SHP77 treated with DMSO at 0.1 percent for 48 hours (cell line): ENCODE results near the gene IL21R.
A peak's percentile ranks its signal among the peaks of the same experiment; 100 is the strongest.
"Not testable (repeated sequence)": the region's sequence is repeated elsewhere in the genome, so short reads cannot be mapped to it uniquely, and the experiment has no call there.

Experiments
- DNase-seq: peaks from one replicate; lab custom pipeline; 2025; lab: John Stamatoyannopoulos, UW

Gene IL21R

DNA sequence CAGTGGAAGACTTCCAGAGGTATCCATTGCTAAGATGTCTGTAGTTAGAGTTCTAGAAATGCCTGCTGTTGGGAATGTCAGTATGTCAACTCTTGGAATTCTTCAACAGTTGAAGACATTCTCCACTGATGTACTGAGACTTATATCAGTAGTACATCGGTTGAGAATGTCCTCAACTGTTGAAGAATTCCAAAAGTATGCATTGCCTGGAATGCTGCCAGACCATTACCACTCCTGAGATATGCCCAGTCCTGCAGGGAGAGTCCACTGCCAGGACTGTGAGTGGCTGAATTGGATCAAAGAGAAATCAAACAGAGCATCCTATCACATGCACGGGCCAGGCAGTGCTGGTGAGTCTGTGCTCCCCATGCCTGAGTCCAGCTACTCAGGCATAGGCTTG is 42.0 kb downstream of the IL21R start:
- DNase-seq: no peak

- DNase-seq: no peak
Measured at GRCh38 chr16:27444470-27444869, 42.5 kb downstream of the IL21R start.

DNA sequence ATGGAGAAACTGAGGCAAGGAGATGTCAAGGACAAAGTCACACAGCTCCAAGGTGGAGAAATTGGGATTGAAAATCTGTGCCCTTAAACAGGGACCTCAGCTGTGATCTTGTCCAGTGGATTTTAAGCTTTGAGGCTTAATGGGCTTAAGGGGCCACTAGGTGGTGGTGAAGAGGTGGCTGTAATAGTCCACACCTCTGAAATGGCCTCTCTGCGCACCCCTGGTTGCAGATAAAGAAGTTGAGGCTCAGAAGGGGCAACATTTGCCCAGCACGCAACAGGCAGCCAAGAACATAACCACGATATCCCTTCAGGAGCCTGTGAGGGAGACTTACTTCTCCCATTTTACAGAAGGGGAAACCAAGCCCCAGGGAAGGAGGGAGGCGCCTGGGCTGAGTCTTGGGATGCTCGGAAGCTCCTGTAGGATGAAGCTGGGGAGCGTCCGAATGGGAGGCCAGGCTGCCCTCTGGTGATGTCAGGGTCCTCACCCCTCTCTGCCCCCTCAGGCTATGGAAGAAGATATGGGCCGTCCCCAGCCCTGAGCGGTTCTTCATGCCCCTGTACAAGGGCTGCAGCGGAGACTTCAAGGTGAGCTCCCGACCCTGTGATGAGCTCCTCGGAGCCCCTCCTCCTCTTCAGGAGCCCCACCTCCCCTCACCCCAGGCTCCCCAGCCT is 43.7 kb downstream of the IL21R start:
- DNase-seq: no peak

DNA sequence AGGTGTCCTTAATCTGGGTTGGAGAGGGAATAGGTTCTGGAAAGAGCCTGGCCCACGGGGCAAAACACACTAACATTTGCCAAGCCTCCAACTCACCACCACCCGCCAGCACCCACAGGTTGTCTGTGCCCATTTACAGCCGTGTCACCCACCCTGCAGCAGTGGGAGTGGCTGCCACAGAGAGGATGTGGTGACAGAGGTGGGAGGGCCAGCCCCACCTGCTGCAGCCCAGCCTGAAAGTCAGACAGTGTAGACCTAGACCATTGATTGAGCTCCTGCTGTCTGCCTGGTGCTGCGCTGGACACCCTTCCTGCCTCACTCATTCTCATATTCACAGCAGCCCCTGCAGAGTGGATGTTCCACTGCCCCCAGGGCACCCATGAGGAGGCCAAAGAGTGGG is 44.7 kb downstream of the IL21R start:
- DNase-seq: no peak

- no peak for DNase-seq
Measured at GRCh38 chr16:27447301-27447700, 45.3 kb downstream of the IL21R start.

DNA sequence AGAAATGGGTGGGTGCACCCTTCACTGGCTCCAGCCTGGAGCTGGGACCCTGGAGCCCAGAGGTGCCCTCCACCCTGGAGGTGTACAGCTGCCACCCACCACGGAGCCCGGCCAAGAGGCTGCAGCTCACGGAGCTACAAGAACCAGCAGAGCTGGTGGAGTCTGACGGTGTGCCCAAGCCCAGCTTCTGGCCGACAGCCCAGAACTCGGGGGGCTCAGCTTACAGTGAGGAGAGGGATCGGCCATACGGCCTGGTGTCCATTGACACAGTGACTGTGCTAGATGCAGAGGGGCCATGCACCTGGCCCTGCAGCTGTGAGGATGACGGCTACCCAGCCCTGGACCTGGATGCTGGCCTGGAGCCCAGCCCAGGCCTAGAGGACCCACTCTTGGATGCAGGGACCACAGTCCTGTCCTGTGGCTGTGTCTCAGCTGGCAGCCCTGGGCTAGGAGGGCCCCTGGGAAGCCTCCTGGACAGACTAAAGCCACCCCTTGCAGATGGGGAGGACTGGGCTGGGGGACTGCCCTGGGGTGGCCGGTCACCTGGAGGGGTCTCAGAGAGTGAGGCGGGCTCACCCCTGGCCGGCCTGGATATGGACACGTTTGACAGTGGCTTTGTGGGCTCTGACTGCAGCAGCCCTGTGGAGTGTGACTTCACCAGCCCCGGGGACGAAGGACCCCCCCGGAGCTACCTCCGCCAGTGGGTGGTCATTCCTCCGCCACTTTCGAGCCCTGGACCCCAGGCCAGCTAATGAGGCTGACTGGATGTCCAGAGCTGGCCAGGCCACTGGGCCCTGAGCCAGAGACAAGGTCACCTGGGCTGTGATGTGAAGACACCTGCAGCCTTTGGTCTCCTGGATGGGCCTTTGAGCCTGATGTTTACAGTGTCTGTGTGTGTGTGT is 46.8 kb downstream of the IL21R start:
- DNase-seq: peak; percentile 83

GRCh38 chr16:27449434-27450195 is 47.6 kb downstream of the IL21R start:
- DNase-seq: no peak

- no peak for DNase-seq
Measured at GRCh38 chr16:27450196-27450549, 48.2 kb downstream of the IL21R start.

DNA sequence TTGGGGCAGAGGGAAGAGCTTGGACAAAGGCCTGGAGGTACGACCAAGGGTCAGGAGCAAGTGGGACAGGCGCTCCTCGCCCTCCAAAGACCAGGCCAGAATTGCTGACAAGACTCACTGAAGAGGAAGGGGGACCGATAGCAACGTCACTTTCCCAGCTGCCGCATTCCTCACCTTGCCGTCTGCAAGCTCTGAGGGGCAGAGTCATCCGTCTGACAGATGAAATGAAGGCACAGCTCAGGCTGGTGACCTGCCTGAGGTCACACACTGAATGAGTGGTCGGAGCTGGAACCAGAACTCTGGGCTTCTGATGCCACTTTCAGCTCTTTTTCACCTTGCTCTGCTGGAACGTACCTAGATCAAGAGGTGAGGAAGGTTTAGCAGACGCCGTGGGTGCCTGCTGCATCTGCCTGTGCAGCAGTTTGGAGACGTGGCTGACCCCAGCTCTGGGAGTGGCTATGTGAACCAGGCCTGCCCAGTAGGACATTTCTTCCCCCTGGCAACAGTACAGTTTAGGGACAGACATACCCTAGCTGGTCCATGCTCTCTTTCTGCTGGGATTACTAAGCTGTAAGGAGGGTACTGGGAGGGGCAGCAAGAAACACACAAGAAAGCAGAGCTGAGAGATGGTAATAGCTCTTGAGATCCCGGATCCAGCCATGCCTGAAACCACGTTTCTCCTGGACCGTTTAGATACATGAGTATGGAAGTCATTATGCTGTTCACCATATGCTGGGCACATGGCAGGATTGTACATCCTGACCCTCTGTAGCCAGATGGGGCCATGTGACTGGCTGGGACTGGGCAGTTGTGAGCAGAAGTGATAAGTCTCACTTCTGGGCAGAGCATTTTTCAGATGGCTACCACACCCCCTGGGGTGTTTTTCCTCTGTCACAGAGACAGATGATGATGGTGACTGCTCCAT is 50.9 kb downstream of the IL21R start:
- DNase-seq: no peak

DNA sequence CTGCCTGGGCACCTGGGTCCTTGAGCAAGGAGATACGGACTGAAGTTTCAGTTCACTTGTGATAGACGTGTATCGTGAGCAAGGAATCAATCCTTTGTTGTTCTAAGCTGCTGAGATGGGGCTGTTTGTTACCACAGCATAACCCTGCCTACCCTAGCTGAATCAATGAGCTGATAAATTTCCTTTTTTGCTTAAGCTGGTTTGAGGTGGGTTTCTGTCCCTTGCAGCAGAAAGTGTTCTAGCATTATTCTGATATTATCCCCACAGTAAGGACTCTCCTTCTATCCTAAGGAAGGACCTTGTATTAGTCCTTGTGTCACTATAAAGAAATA is 51.5 kb downstream of the IL21R start:
- no peak for DNase-seq

- no peak for DNase-seq
Measured at GRCh38 chr16:27455700-27456099, 53.7 kb downstream of the IL21R start.

- not testable (repeated sequence) for DNase-seq
Measured at GRCh38 chr16:27457605-27457900, 55.6 kb downstream of the IL21R start.

GRCh38 chr16:27458258-27458657 is 56.3 kb downstream of the IL21R start:
- DNase-seq: no peak

DNA sequence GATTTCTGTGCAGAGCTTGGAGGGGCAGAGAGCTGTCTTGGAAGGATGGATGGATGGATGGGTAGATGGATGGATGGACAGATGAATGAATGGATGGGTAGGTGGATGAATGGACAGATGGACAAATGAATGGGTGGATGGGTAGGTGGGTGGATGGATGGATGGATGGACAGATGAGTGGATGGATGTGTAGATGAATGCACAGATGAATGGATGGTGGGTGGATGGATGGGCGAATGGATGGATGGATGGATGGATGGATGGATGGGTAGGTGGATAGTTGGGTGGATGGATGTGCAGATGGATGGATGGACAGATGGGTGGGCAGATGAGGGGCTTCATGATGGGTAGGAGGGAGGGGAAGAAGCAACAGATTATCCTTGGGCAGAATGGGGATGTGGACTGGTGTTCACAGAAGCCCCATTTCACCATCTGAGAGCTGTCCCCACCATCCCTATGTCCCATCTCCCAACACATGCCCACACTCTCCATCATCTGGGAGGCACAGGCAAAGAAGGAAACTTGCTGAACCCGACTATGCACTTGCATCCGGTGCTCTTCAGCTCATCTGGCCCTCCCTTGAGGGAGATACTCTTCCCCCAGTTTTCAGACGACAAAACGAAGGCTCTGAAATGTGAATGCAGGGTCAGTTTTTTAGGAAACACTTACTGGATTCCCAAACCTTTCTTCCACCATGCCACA is 57.2 kb downstream of the IL21R start:
- no peak for DNase-seq

DNA sequence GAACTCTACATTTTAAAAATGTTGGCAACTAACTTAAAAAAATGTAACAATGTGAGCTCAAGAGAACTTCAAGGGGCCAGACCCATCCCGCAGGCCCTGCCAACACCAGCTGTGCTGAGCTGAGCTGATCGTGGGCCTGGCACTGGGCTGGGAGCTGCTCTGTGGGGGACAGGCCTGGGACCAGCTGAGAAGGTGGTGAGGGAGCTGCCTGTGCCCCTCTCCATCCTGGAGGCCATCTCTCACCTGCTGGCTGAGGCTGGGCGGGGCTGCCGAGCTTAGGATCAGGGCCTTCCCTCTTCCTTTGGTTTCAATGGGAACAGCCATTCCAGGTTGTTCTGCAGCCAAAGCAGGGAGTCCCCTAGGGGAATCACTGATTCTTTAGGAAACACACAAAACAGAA is 58.2 kb downstream of the IL21R start:
- no peak for DNase-seq

- no peak for DNase-seq
Measured at GRCh38 chr16:27460663-27461482, 58.9 kb downstream of the IL21R start.

GRCh38 chr16:27461483-27462171 is 59.7 kb downstream of the IL21R start:
- DNase-seq: peak; percentile 90

GRCh38 chr16:27462200-27462845 is 60.3 kb downstream of the IL21R start:
- DNase-seq: no peak
